ENCODE data around the gene NMB. TPM values are rescaled to one million over a fixed set of nuclear protein-coding genes. Genes with fewer than 3 reads are reported as not detected.

The NMB gene
- total RNA-seq, 2 donors from 2014 or later = 6.3 to 8.8 TPM

DNA sequence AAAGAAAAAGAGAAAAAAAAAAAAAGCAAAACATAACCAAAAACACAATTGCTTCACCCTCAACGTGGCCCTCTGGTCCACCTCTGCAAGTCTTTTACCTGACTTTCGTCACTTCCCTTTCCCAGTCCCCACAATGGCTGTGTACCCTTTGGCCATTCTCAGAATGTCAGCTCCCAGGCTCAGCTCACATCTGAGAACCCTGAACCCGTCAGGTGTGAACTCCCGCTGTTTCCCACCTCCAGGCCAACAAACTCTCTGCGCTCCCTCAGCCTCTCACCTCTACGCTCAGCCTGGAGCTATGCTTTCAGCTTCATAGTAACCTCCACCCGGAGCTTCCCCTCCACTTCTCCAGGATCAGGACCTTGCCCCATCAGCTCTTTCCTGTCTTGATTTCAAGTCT is 33.6 kb downstream of the NMB start:
- TF ChIP-seq POLR2A (IDR thresholded peaks at IDR 0.05) = no peak
- TF ChIP-seq, protein P1, sequence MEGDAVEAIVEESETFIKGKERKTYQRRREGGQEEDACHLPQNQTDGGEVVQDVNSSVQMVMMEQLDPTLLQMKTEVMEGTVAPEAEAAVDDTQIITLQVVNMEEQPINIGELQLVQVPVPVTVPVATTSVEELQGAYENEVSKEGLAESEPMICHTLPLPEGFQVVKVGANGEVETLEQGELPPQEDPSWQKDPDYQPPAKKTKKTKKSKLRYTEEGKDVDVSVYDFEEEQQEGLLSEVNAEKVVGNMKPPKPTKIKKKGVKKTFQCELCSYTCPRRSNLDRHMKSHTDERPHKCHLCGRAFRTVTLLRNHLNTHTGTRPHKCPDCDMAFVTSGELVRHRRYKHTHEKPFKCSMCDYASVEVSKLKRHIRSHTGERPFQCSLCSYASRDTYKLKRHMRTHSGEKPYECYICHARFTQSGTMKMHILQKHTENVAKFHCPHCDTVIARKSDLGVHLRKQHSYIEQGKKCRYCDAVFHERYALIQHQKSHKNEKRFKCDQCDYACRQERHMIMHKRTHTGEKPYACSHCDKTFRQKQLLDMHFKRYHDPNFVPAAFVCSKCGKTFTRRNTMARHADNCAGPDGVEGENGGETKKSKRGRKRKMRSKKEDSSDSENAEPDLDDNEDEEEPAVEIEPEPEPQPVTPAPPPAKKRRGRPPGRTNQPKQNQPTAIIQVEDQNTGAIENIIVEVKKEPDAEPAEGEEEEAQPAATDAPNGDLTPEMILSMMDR (IDR thresholded peaks at IDR 0.05) = no peak
- no peak overlapping the region for H3K4me3 ChIP-seq
- H3K4me1 ChIP-seq = peaks cover 3% of the 10 kb centered on the region
- H3K27ac ChIP-seq = no peak overlapping the region
- intact Hi-C loops (cut with DNase I) = no loop called here
- WGBS, 2 donors = 94 to 95% methylated on average over 6 of the region's 7 CpGs
- H3K27me3 ChIP-seq = no peaks in the 10 kb centered on the region
- peaks cover 0 to 17% (median 2%) of the 10 kb centered on the region in 3 donors for H3K9me3 ChIP-seq
- H3K36me3 ChIP-seq (replicated peaks in 1 of 2; ENCODE audit: insufficient read depth in 1 of 2, low read depth in 2 of 2) = peaks cover 15% of the 10 kb centered on the region in 2 donors
- DNase-seq = no peak
- no peak for ATAC-seq

DNA sequence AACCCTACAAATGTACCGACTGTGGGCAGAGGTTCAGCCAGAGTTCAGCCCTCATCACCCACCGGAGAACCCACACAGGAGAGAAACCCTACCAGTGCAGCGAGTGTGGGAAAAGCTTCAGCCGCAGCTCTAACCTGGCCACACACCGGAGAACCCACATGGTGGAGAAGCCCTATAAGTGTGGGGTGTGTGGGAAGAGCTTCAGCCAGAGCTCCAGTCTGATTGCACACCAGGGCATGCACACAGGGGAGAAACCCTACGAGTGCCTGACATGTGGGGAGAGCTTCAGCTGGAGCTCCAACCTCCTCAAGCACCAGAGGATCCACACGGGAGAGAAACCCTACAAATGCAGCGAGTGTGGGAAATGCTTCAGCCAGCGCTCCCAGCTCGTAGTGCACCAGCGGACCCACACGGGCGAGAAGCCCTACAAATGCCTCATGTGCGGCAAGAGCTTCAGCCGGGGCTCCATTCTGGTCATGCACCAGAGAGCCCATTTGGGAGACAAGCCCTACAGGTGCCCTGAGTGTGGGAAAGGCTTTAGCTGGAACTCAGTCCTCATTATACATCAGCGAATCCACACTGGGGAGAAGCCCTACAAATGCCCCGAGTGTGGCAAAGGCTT is 36.5 kb downstream of the NMB start:
- intact Hi-C loops (cut with DNase I) = no loop called here
- H3K9me3 ChIP-seq = peaks cover 0 to 17% (median 2%) of the 10 kb centered on the region in 3 donors
- peaks cover 15% of the 10 kb centered on the region in 2 donors for H3K36me3 ChIP-seq (replicated peaks in 1 of 2; ENCODE audit: insufficient read depth in 1 of 2, low read depth in 2 of 2)
- WGBS, 2 donors = 95 to 96% methylated on average over 13 to 17 of the region's 17 CpGs
- H3K4me1 ChIP-seq = peaks cover 3% of the 10 kb centered on the region
- ATAC-seq = no peak
- H3K27me3 ChIP-seq = no peaks in the 10 kb centered on the region
- TF ChIP-seq POLR2A (IDR thresholded peaks at IDR 0.05) = no peak
- TF ChIP-seq, protein P1 (IDR thresholded peaks at IDR 0.05) = no peak
- DNase-seq = no peak
- H3K27ac ChIP-seq = no peak overlapping the region
- H3K4me3 ChIP-seq = no peak overlapping the region

DNA sequence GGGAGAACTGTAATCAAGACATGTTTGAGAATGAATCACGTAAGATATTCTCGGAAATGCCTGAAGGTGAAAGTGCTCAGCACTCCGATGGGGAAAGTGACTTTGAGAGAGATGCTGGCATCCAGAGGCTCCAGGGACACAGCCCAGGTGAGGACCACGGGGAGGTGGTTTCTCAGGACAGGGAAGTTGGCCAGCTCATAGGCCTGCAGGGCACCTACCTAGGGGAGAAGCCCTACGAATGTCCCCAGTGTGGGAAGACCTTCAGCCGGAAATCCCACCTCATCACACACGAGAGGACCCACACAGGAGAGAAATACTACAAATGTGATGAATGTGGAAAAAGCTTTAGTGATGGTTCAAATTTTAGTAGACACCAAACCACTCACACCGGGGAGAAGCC is 37.4 kb downstream of the NMB start:
- H3K27me3 ChIP-seq = no peaks in the 10 kb centered on the region
- no peak overlapping the region for H3K27ac ChIP-seq
- peaks cover 0 to 17% (median 2%) of the 10 kb centered on the region in 3 donors for H3K9me3 ChIP-seq
- DNase-seq (no peak), ATAC-seq (no peak)
- TF ChIP-seq, protein P1 (IDR thresholded peaks at IDR 0.05) = no peak
- no peak for TF ChIP-seq POLR2A (IDR thresholded peaks at IDR 0.05)
- 90 to 94% methylated on average over 8 of the region's 8 CpGs for WGBS, 2 donors
- H3K36me3 ChIP-seq (replicated peaks in 1 of 2; ENCODE audit: insufficient read depth in 1 of 2, low read depth in 2 of 2) = peaks cover 15% of the 10 kb centered on the region in 2 donors
- H3K4me3 ChIP-seq = no peak overlapping the region
- intact Hi-C loops (cut with DNase I) = no loop called here
- peaks cover 8% of the 10 kb centered on the region for H3K4me1 ChIP-seq

DNA sequence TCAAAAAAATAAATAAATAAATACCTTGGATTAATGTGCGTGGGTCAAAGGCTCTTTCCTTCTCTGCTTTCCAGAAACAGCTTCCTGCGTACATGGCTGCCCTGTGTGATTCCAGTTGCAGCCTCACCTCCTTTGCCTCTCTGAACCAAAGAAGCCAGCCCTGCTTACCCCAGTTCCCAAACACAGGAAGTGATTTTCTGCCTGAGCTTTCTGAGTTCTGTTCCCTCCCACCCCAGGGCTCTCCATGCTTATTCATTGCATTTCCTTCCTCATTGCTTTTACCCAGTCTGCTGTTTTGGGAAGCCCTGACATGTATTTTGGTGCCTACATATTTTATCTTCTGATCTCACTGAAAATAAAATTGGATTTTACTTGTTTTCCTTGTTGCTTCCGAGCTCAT is 41.8 kb downstream of the NMB start:
- peak overlapping the region in 1 of 4 donors; percentile 5 for H3K27ac ChIP-seq
- intact Hi-C loops (cut with DNase I) = no loop called here

More for the DNA sequence above, 41.8 kb downstream of the NMB start:
- TF ChIP-seq, protein P1 (IDR thresholded peaks at IDR 0.05) = no peak
- TF ChIP-seq POLR2A (IDR thresholded peaks at IDR 0.05) = no peak
- DNase-seq (peak in 2 of 4 donors; percentile 9 to 17), ATAC-seq (no peak)
- Histone ChIP-seq H3K9me3 (peaks cover 0 to 8% (median 2%) of the 10 kb centered on the region in 3 donors), H3K36me3 (replicated peaks in 1 of 2; ENCODE audit: insufficient read depth in 1 of 2, low read depth in 2 of 2) (peaks cover 5 to 6% of the 10 kb centered on the region in 2 donors), H3K4me3 (no peak overlapping the region), H3K27me3 (no peaks in the 10 kb centered on the region), H3K4me1 (peaks cover 4% of the 10 kb centered on the region)
- WGBS, 2 donors = 79 to 82% methylated on average over 3 of the region's 3 CpGs
